HUES64 (cell line): Measurements from ENCODE around the gene SAP130.

Experiments used
- H3K27ac ChIP-seq: 2 replicates; pipeline ENCODE4 v1.7.0; 2013; ENCODE audit warnings: low read depth, low read length, inconsistent platforms
- H3K27me3 ChIP-seq: 2 replicates; pipeline ENCODE4 v1.6.1; 2013; ENCODE audit warnings: mild to moderate bottlenecking, low read length; ENCODE audit not compliant: insufficient read depth
- H3K36me3 ChIP-seq: 2 replicates; pipeline ENCODE4 v1.6.1; 2013; ENCODE audit warnings: mild to moderate bottlenecking, low read length; ENCODE audit not compliant: insufficient read depth
- H3K4me1 ChIP-seq: 2 replicates; pipeline ENCODE4 v1.6.1; 2013; ENCODE audit warnings: mild to moderate bottlenecking, low read length, moderate library complexity; ENCODE audit not compliant: insufficient read depth
- H3K4me3 ChIP-seq: 2 replicates; pipeline ENCODE4 v1.5.1; 2013; ENCODE audit warnings: mild to moderate bottlenecking, low read length, moderate library complexity
- H3K9ac ChIP-seq: 2 replicates; pipeline ENCODE4 v1.6.1; 2013; ENCODE audit warnings: mild to moderate bottlenecking, low read depth, low read length
- H3K9me3 ChIP-seq: 2 replicates; pipeline ENCODE4 v1.6.1; 2013; ENCODE audit warnings: low read depth, low read length; ENCODE audit not compliant: insufficient read depth
- WGBS: fragments of 150-250, 120-280 bp; methylation state at CpG from one replicate; pipeline ENCODE4 v1.1.7; 2013; ENCODE audit warnings: missing lambda C conversion rate; 5-methylcytosine and 5-hydroxymethylcytosine counted together

The SAP130 gene

DNA sequence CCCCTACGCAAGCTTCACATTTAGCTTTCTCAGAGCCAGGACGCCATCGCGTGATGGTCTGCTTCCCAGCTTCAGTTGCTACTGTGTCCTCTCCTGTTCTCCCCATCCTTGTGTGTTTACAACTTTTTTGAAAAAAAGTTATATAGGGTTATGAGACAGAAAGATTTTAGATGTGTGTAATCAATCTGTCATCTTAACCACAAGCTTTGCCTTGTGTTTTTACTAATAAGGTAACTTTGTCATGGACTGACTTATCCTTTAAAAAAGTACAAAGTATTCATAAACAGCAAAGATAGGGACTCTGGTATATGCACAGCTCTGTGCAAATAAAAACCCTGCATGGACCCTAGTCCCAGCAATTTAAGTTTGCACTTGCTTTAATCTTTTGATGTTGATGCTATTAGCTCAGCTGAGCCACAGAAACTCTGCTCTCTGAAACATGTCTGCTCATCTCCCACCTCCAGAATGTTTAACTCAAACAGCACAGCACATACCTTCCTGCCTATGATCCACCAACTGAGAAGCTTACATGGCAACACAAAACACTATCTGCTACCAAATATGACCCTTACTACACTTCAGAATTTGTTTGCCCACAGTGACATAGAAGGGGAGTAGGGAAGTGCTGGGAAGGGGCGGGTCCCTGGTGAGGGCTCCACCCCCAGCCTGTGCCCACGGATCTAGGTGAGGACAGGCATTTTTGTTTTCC lies 42.7 kb downstream of the SAP130 start:
- no peaks in the 10 kb centered on the region for H3K4me1 ChIP-seq
- no peaks in the 10 kb centered on the region for H3K27me3 ChIP-seq
- no peak overlapping the region for H3K27ac ChIP-seq
- H3K9ac ChIP-seq: no peak overlapping the region
- H3K4me3 ChIP-seq: no peak overlapping the region
- H3K36me3 ChIP-seq: peaks cover 92% of the 10 kb centered on the region
- no peaks in the 10 kb centered on the region for H3K9me3 ChIP-seq
- 91% methylated on average over 6 of the region's 6 CpGs for WGBS

DNA sequence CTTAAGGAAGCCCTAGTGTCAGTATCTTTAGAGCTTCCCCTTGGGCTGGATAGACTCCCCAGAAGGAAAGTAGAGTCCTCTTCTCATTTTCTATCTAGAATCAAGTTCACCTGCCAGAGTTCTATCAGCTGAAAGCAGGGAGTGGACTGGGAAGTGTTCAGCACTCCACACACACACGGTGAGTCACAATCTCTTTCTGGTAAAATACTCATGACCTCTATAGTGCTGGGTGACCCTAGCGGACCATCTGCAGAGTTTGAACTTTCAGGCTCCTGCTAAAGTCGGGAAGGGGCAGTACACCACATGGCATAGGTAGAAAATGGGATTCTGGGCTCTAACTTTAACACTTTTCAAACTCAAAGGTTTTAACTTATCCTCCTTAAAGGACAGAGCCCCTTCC lies 43.3 kb downstream of the SAP130 start:
- 83% methylated on average over 3 of the region's 3 CpGs for WGBS
- no peaks in the 10 kb centered on the region for H3K4me1 ChIP-seq
- peaks cover 88% of the 10 kb centered on the region for H3K36me3 ChIP-seq
- H3K9ac ChIP-seq: no peak overlapping the region
- no peaks in the 10 kb centered on the region for H3K27me3 ChIP-seq
- no peaks in the 10 kb centered on the region for H3K9me3 ChIP-seq
- no peak overlapping the region for H3K4me3 ChIP-seq
- no peak overlapping the region for H3K27ac ChIP-seq

- no peaks in the 10 kb centered on the region for H3K4me1 ChIP-seq
- no peak overlapping the region for H3K4me3 ChIP-seq
- no peaks in the 10 kb centered on the region for H3K9me3 ChIP-seq
- no peak overlapping the region for H3K27ac ChIP-seq
- WGBS: 95% methylated on average over 4 of the region's 4 CpGs
- H3K9ac ChIP-seq: no peak overlapping the region
- no peaks in the 10 kb centered on the region for H3K27me3 ChIP-seq
- peaks cover 55% of the 10 kb centered on the region for H3K36me3 ChIP-seq
These were observed 58.4 kb downstream of the SAP130 start for GRCh38 chr2:127969446-127969845.

DNA sequence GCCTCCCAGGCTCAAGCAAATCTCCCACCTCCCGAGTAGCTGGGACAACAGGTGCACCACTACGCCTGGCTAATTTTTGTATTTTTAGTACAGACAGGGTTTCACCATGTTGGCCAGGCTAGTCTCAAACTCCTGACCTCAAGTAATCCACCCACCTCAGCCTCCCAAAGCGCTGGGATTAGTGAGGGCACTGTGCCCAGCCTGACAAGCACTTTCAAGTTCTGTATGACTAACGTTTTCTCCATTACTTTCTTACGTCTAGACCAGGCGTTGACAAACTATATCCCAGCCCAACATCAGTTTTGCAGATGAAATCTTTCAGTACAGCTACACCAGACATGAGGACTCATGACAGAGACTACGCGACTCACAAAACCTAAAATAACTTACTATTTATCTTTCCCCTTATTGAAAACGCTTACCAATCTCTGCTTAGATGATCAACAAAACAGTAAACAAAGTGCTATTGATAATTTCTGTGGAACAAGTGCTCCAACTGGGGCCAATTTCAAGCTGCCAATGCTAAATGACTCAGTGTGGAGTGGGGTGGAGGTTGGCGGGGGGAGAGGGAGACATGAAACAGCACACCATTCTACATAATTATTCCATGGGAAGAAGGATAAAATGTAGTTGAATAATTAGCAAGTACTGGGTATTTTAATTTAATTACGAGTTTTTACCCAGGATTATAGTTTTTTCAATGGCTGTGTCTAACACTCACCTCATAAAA lies 59.1 kb downstream of the SAP130 start:
- H3K36me3 ChIP-seq: peaks cover 52% of the 10 kb centered on the region
- no peak overlapping the region for H3K27ac ChIP-seq
- H3K27me3 ChIP-seq: no peaks in the 10 kb centered on the region
- 96% methylated on average over 10 of the region's 11 CpGs for WGBS
- no peak overlapping the region for H3K4me3 ChIP-seq
- H3K9ac ChIP-seq: no peak overlapping the region
- no peaks in the 10 kb centered on the region for H3K4me1 ChIP-seq
- no peaks in the 10 kb centered on the region for H3K9me3 ChIP-seq

DNA sequence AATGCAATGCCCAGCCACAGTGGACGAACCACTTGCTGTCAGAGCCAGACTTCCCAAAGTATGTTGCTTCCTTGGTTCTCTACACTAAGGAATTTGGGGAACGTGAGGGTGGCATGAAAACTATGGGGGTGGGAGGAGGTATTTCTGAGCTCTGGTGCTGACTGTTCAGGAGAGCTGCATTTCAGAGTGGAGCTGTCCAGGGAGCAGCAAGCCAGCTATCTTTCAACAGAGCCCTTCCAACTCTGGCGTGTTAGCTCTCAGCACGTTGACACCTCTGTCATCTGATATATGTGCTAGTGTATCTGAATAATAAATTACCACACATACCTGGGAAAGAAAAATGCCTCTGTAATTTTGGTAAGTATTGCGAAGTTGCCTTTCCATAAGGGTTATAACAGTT lies 66.1 kb downstream of the SAP130 start:
- Histone ChIP-seq H3K27ac (no peak overlapping the region), H3K4me3 (no peak overlapping the region), H3K4me1 (no peaks in the 10 kb centered on the region), H3K36me3 (peaks cover 60% of the 10 kb centered on the region), H3K27me3 (no peaks in the 10 kb centered on the region), H3K9me3 (no peaks in the 10 kb centered on the region), H3K9ac (no peak overlapping the region)
- WGBS: 91% methylated on average over 3 of the region's 5 CpGs

DNA sequence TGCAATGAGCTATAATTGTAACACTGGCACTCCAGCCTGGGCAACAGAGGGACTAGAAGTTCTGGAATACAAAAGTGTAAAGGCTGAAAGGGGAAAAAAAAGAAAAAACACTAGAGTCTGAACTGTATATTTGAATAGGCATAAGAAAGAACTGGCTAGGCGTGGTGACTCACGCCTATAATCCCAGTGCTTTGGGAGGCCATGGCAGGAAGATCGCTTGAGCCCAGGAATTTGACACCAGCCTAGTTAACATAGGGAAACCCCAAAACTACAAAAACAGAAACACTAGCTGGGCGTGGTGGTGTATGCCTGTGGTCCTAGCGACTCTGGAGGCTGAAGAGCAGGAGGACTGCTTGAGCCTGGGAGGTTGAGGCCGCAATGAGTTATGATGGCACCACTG lies 70.6 kb downstream of the SAP130 start:
- Histone ChIP-seq H3K36me3 (peaks cover 78% of the 10 kb centered on the region), H3K9me3 (no peaks in the 10 kb centered on the region), H3K27me3 (no peaks in the 10 kb centered on the region)

GRCh38 chr2:127954857-127955256 lies 73.0 kb downstream of the SAP130 start:
- 92% methylated on average over 8 of the region's 8 CpGs for WGBS
- no peaks in the 10 kb centered on the region for H3K27me3 ChIP-seq
- H3K36me3 ChIP-seq: peaks cover 85% of the 10 kb centered on the region
- no peaks in the 10 kb centered on the region for H3K9me3 ChIP-seq
- no peaks in the 10 kb centered on the region for H3K4me1 ChIP-seq
- H3K9ac ChIP-seq: no peak overlapping the region
- H3K27ac ChIP-seq: no peak overlapping the region
- H3K4me3 ChIP-seq: no peak overlapping the region

More for the DNA sequence above, 70.6 kb downstream of the SAP130 start:
- H3K4me1 ChIP-seq: no peaks in the 10 kb centered on the region
- no peak overlapping the region for H3K4me3 ChIP-seq
- H3K27ac ChIP-seq: no peak overlapping the region
- 83% methylated on average over 6 of the region's 6 CpGs for WGBS
- H3K9ac ChIP-seq: no peak overlapping the region

- no peak overlapping the region for H3K27ac ChIP-seq
- no peaks in the 10 kb centered on the region for H3K4me1 ChIP-seq
- H3K36me3 ChIP-seq: peaks cover 85% of the 10 kb centered on the region
- WGBS: 96% methylated on average over 2 of the region's 2 CpGs
- no peak overlapping the region for H3K4me3 ChIP-seq
- no peaks in the 10 kb centered on the region for H3K9me3 ChIP-seq
- H3K27me3 ChIP-seq: no peaks in the 10 kb centered on the region
- H3K9ac ChIP-seq: no peak overlapping the region
These were observed 74.0 kb downstream of the SAP130 start for GRCh38 chr2:127953849-127954248.

- WGBS: 94% methylated on average over 6 of the region's 6 CpGs
- H3K27ac ChIP-seq: no peak overlapping the region
- peaks cover 88% of the 10 kb centered on the region for H3K36me3 ChIP-seq
These were observed 74.6 kb downstream of the SAP130 start for GRCh38 chr2:127953128-127953718.

GRCh38 chr2:127951026-127951425 lies 76.8 kb downstream of the SAP130 start:
- WGBS: 96% methylated on average over 4 of the region's 4 CpGs

More at GRCh38 chr2:127953128-127953718, 74.6 kb downstream of the SAP130 start:
- no peaks in the 10 kb centered on the region for H3K9me3 ChIP-seq
- H3K4me3 ChIP-seq: no peak overlapping the region
- H3K4me1 ChIP-seq: no peaks in the 10 kb centered on the region
- no peak overlapping the region for H3K9ac ChIP-seq
- no peaks in the 10 kb centered on the region for H3K27me3 ChIP-seq

DNA sequence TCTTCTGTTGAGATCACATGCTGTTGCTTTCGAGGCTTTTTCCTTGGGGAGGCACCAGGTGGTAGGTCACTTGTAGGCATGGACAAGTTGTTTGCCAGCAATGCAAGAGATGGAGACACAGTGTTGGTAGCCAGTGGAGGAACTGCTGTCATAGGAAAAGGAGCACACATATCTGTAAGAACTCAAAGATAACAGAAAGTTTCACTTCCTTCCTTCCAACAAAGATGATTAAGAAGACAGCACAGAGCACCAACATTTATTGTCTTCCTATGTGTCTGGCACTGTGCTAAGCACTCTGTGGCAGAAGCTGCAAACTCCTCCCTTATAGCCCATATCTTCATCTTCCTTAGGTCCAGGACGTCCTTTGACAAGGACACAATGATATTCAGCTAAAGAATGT lies 77.6 kb downstream of the SAP130 start:
- H3K36me3 ChIP-seq: peaks cover 93% of the 10 kb centered on the region
- 88% methylated on average over 2 of the region's 2 CpGs for WGBS

More at GRCh38 chr2:127951026-127951425, 76.8 kb downstream of the SAP130 start:
- Histone ChIP-seq H3K9ac (no peak overlapping the region), H3K36me3 (peaks cover 93% of the 10 kb centered on the region), H3K4me1 (no peaks in the 10 kb centered on the region), H3K9me3 (no peaks in the 10 kb centered on the region), H3K27me3 (no peaks in the 10 kb centered on the region), H3K4me3 (no peak overlapping the region), H3K27ac (no peak overlapping the region)

More for the DNA sequence above, 77.6 kb downstream of the SAP130 start:
- Histone ChIP-seq H3K27ac (no peak overlapping the region), H3K4me3 (no peak overlapping the region), H3K9me3 (no peaks in the 10 kb centered on the region), H3K4me1 (no peaks in the 10 kb centered on the region), H3K9ac (no peak overlapping the region), H3K27me3 (no peaks in the 10 kb centered on the region)
